HepG2 (cell line): Measurements from ENCODE around the gene RPS28. TPM values are rescaled to one million over a fixed set of nuclear protein-coding genes. Genes with fewer than 3 reads are reported as not detected.

Experiments used
- CERS6 ChIP-seq: sonication (generic); formaldehyde crosslinking; IDR thresholded peaks from 2 replicates; pipeline ENCODE4 v1.5.0; 2020; ENCODE audit warnings: missing genetic modification reagents
- CHCHD3 ChIP-seq: sonication (generic); formaldehyde crosslinking; IDR thresholded peaks from 2 replicates; pipeline ENCODE4 v1.8.0; 2022; ENCODE audit warnings: mild to moderate bottlenecking, missing genetic modification reagents, moderate library complexity
- EEA1 ChIP-seq: sonication (generic); formaldehyde crosslinking; IDR thresholded peaks from 2 replicates; pipeline ENCODE4 v1.5.1; 2020; ENCODE audit warnings: mild to moderate bottlenecking, missing genetic modification reagents, borderline replicate concordance
- FOXO1 ChIP-seq: sonication (generic); formaldehyde crosslinking; IDR thresholded peaks from 2 replicates; pipeline ENCODE4 v1.4.0; 2020; ENCODE audit warnings: missing genetic modification reagents
- GATAD1 ChIP-seq: IDR thresholded peaks from 2 replicates; pipeline ENCODE4 v1.6.1; 2016; ENCODE audit warnings: missing genetic modification reagents, missing compliant biosample characterization
- KDM6A ChIP-seq: IDR thresholded peaks from 2 replicates; pipeline ENCODE4 v1.6.1; 2016; ENCODE audit warnings: low read depth
- KLF15 ChIP-seq: sonication (generic); formaldehyde crosslinking; IDR thresholded peaks from 2 replicates; pipeline ENCODE4 v1.8.1; 2023; ENCODE audit warnings: borderline replicate concordance, mild to moderate bottlenecking, inconsistent platforms, missing genetic modification reagents, mixed read lengths
- NAIF1 ChIP-seq: sonication (generic); formaldehyde crosslinking; IDR thresholded peaks from 2 replicates; pipeline ENCODE4 v1.5.0; 2020; ENCODE audit warnings: mild to moderate bottlenecking, missing genetic modification reagents, borderline replicate concordance
- NKX3-1 ChIP-seq: sonication (generic); formaldehyde crosslinking; IDR thresholded peaks from 2 replicates; pipeline ENCODE4 v1.5.0; 2020; ENCODE audit warnings: missing genetic modification reagents
- NONO ChIP-seq, 2 experiments: fragments of 450-650 bp in 1 of 2; sonication (generic) in 1 of 2; formaldehyde crosslinking in 1 of 2; IDR thresholded peaks in 1 of 2; conservative IDR thresholded peaks in 1 of 2; 2 replicates each; pipeline versions ENCODE4 v1.6.1 to v1.8.0; 2017 to 2022; ENCODE audit warnings: mild to moderate bottlenecking in 1 of 2, missing genetic modification reagents in 1 of 2, moderate library complexity in 1 of 2
- RXRB ChIP-seq: IDR thresholded peaks from 2 replicates; pipeline ENCODE4 v1.6.1; 2016; ENCODE audit warnings: borderline replicate concordance, missing genetic modification reagents, missing compliant biosample characterization
- TEAD2 ChIP-seq: sonication (generic); formaldehyde crosslinking; IDR thresholded peaks from 2 replicates; pipeline ENCODE4 v1.9.0; 2021; ENCODE audit warnings: missing genetic modification reagents
- XRCC5 ChIP-seq: fragments of 200-400 bp; formaldehyde crosslinking; optimal IDR thresholded peaks from 2 replicates; pipeline ENCODE3; 2017; ENCODE audit warnings: mild to moderate bottlenecking, low read length
- ZBTB49 ChIP-seq: sonication (generic); formaldehyde crosslinking; IDR thresholded peaks from 2 replicates; pipeline ENCODE4 v1.4.0; 2020; ENCODE audit warnings: missing genetic modification reagents, borderline replicate concordance
- ZNF232 ChIP-seq: sonication (generic); formaldehyde crosslinking; IDR thresholded peaks from 2 replicates; pipeline ENCODE4 v1.4.0; 2020; ENCODE audit warnings: missing genetic modification reagents, borderline replicate concordance
- ZNF678 ChIP-seq: sonication (generic); formaldehyde crosslinking; IDR thresholded peaks from 2 replicates; pipeline ENCODE4 v1.4.0; 2020; ENCODE audit warnings: mild to moderate bottlenecking, missing genetic modification reagents
- ZNF747 ChIP-seq: sonication (generic); formaldehyde crosslinking; IDR thresholded peaks from 2 replicates; pipeline ENCODE4 v1.8.1; 2023; ENCODE audit warnings: missing genetic modification reagents, mild to moderate bottlenecking, borderline replicate concordance
- ZNF784 ChIP-seq: sonication (generic); formaldehyde crosslinking; IDR thresholded peaks from 2 replicates; pipeline ENCODE4 v1.5.1; 2020; ENCODE audit warnings: missing genetic modification reagents, mild to moderate bottlenecking, borderline replicate concordance
- polyA plus RNA-seq, 8 experiments: library from polyadenylated mRNA; depleted of rRNA in 3 of 8; stranded (reverse) in 7 of 8; unstranded in 1 of 8; fragments of >200 nt; fragmentation: Illumina TruSeq in 4 of 8; extraction: Trizol in 4 of 8; gene quantifications; 2 replicates each; pipeline versions ENCODE4 v1.2.1 to v1.2.3, GENCODE V29; 2011 to 2016; ENCODE audit warnings: low read depth in 4 of 8, missing spikeins in 1 of 8, mixed read lengths in 1 of 8; ENCODE audit not compliant: insufficient read depth in 1 of 8
- total RNA-seq, 5 experiments: library from RNA; depleted of rRNA; stranded (reverse); fragments of >200 nt; fragmentation: Illumina TruSeq; extraction: Trizol; gene quantifications; 2 replicates each; pipeline ENCODE4 v1.2.3, GENCODE V29; 2016; ENCODE audit warnings: low read depth in 1 of 5
- TF ChIP-seq, protein P1 (sequence below): sonication (generic); formaldehyde crosslinking; IDR thresholded peaks from 2 replicates; pipeline ENCODE4 v1.4.0; 2020; ENCODE audit warnings: mild to moderate bottlenecking, missing genetic modification reagents
- TF ChIP-seq, protein P2 (sequence below): sonication (generic); formaldehyde crosslinking; IDR thresholded peaks from 2 replicates; pipeline ENCODE4 v1.4.0; 2020; ENCODE audit warnings: missing genetic modification reagents, borderline replicate concordance
- TF ChIP-seq, protein P3 (sequence below): sonication (generic); formaldehyde crosslinking; conservative IDR thresholded peaks from 2 replicates; pipeline ENCODE4 v1.8.0; 2022; ENCODE audit warnings: mild to moderate bottlenecking, moderate library complexity, missing genetic modification reagents

The RPS28 gene
- total and polyA plus RNA-seq, 2 of the 13 experiments (the other 11 are each of a cell fraction or from before 2014, with no cell fraction given): 281 to 545 TPM

GRCh38 chr19:8340341-8341096 lies 19.2 kb downstream of the RPS28 start (continued):
- no peak for TF ChIP-seq GATAD1
- TF ChIP-seq ZBTB49 (CRISPR knock-in tag): no peak
- no peak for TF ChIP-seq NONO (IDR thresholded peaks at IDR 0.05)
- TF ChIP-seq NONO (CRISPR knock-in tag; conservative IDR thresholded peaks at IDR 0.05): 0 out of 2 replicates have a peak, but pooled peaks have one; percentile 42
- TF ChIP-seq CHCHD3 (CRISPR knock-in tag): no peak
- TF ChIP-seq TEAD2 (CRISPR knock-in tag): no peak
- TF ChIP-seq, protein P1, sequence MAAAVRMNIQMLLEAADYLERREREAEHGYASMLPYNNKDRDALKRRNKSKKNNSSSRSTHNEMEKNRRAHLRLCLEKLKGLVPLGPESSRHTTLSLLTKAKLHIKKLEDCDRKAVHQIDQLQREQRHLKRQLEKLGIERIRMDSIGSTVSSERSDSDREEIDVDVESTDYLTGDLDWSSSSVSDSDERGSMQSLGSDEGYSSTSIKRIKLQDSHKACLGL (CRISPR knock-in tag): no peak
- peak; percentile 29 for TF ChIP-seq XRCC5
- TF ChIP-seq NAIF1: no peak
- no peak for TF ChIP-seq ZNF678 (CRISPR knock-in tag)
- TF ChIP-seq KLF15 (CRISPR knock-in tag): no peak
- no peak for TF ChIP-seq EEA1 (CRISPR knock-in tag)
- TF ChIP-seq FOXO1 (CRISPR knock-in tag): no peak
- no peak for TF ChIP-seq KDM6A
- TF ChIP-seq, protein P2, sequence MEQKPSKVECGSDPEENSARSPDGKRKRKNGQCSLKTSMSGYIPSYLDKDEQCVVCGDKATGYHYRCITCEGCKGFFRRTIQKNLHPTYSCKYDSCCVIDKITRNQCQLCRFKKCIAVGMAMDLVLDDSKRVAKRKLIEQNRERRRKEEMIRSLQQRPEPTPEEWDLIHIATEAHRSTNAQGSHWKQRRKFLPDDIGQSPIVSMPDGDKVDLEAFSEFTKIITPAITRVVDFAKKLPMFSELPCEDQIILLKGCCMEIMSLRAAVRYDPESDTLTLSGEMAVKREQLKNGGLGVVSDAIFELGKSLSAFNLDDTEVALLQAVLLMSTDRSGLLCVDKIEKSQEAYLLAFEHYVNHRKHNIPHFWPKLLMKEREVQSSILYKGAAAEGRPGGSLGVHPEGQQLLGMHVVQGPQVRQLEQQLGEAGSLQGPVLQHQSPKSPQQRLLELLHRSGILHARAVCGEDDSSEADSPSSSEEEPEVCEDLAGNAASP (CRISPR knock-in tag): no peak
- no peak for TF ChIP-seq ZNF784 (CRISPR knock-in tag)
- no peak for TF ChIP-seq NKX3-1 (CRISPR knock-in tag)
- no peak for TF ChIP-seq ZNF747
- no peak for TF ChIP-seq ZNF232 (CRISPR knock-in tag)
- no peak for TF ChIP-seq CERS6 (CRISPR knock-in tag)
- no peak for TF ChIP-seq RXRB (CRISPR knock-in tag)
- TF ChIP-seq, protein P3, sequence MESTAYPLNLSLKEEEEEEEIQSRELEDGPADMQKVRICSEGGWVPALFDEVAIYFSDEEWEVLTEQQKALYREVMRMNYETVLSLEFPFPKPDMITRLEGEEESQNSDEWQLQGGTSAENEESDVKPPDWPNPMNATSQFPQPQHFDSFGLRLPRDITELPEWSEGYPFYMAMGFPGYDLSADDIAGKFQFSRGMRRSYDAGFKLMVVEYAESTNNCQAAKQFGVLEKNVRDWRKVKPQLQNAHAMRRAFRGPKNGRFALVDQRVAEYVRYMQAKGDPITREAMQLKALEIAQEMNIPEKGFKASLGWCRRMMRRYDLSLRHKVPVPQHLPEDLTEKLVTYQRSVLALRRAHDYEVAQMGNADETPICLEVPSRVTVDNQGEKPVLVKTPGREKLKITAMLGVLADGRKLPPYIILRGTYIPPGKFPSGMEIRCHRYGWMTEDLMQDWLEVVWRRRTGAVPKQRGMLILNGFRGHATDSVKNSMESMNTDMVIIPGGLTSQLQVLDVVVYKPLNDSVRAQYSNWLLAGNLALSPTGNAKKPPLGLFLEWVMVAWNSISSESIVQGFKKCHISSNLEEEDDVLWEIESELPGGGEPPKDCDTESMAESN (CRISPR knock-in tag): no peak
